NCI-H2196 treated with DMSO at 0.1 percent for 48 hours (cell line): ENCODE results near the gene DLG2.
"Not testable (repeated sequence)": the region's sequence is repeated elsewhere in the genome, so short reads cannot be mapped to it uniquely, and the experiment has no call there.

Source experiments
- DNase-seq: peaks from one replicate; lab custom pipeline; 2025; ENCODE audit not compliant: unreplicated experiment; lab: John Stamatoyannopoulos, UW

Gene DLG2

DNA sequence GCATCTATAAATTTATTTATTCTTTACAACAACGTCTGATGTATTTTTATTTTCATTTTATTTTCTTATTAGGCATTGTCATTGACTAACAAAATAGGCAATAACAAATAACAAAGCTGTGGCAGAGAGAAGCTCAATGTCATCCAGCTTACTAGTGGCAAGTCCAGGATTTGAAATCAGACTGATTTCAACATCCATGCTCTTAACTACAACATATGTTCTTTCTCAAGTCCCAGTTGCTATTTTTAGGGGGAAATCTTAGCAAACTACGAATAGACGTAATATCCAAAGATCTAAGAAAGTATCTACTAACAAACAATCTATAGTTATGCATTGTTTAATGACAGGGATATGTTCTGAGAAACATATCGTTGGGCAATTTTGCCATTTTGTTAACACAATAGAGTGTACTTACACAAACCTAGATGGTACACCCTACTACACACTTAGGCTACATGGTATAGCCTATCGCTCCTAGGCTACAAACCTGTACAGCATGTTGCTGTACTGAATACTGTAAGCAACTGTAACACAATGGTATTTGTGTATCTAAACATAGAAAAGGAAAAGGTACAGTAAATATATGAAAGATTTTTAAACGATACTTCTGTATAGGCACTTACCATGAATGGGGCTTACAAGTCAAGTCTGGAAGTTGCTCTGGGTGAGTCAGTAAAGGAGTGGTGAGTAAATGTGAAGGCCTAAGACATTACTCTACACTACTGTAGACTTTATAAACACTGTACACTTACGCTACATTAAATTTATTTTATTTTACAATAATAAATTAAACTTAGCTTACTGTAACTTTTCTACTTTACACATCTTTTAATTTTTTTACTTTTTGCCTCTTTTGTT is 151.3 kb downstream of the DLG2 start:
- no peak for DNase-seq

DNA sequence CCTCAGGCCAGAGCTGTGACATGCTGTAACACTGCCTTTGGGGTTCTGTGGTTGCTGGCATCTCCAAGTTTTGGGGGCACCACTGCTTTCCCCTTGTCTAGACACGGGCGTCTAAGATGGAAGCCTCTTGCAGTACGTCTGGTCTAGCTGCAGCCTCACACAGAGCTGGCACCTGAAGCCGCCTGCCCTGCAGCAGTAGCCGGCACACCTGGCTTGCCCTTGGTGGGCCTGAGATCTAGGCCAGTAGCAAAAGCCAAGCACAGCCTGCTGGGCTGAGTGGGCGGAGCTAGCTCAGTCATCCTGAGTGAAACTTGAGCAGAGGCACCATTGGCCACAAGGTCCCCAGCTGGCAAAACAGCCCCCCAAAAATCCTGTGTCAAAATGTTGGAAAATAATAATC is 154.2 kb downstream of the DLG2 start:
- DNase-seq = no peak

DNA sequence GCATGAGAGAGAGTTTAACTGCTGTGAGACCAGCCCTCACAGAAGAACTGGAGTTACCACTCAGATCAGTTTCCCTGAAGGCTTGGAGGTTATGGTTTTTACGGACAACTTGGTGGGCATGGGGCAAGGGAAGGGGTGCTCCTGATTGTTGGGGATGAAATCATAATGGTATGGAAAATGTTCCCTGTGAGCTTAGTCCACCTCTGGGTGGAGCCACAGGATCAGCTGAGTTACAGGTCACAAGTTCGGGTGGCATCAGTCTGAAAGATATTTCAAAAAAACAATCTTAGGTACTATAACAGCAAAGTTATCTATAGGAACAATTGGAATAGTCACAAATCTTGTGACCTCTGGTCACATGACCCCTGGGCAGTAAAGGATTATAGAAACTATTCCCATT is 162.9 kb downstream of the DLG2 start:
- no peak for DNase-seq

DNA sequence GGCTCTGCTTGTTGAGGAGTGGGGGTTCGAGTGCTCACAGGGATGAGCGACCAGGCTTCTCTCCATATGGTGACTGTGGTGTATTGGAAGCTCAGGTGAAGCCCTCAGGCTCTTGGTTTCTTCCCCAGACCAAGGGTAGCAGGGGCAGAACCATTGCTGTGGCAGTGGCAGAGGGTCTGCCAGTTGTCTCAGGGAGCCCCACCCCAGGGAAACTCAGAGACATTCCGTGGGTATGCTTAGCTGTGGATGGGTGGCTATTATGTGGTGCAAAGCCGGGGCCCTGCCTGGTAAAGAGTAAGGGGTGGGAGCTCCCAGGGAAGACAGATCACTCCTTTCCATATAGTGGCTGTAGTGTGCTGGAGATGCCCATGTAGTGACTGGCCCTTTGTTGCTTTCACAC is 167.8 kb downstream of the DLG2 start:
- no peak for DNase-seq

DNA sequence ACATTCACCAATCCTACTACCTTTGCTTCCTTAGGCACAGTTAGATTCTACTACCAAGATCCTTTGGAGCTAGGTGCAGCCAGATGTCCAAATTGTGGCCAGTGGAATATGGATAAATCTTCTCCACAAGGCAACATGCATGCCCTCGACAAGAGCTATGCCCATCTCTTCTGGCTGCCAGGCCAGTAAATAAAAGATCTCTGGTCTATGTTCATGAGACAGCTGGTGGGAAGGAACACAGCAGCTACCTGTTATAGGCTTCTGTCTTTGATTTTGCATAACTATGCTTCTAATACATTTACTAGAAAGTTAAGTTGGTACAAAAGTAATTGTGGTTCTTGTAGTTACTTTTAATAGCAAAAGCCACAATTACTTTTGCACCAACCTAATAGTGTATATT is 182.7 kb downstream of the DLG2 start:
- no peak for DNase-seq

DNA sequence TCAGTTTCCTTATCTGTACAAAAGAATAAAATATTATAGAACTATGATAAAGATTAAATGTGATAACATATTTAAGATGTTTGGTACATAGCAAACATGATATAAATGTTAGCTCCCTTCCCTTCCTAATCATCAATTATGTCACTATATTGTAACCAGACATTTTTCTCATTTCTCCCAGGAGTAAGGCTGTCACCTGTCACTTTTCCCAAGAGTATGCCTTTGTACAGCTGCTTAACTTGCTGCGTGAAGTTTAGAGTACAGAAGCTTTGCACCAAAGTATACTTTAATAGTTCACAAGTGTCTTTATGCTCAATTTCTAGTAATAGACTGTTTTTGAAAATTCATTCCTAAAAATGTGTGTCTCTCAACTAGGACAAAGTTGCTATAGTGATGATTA is 186.9 kb downstream of the DLG2 start:
- DNase-seq = no peak

DNA sequence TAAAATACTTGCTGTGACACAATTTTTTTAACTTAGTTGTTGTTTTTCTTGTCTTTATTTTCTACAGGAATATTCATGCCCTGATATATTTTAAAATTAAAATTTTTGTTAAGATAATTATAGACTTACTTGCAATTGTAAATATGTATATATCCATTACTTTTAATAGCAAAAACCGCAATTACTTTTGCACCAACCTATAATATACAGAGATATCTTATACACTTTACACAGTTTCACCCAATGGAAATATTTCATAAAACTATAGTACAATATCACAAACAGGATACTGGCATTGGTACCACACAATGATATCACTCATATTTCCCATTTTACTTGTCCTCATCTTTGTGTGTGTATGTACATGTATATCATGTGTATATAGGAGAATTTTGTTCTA is 188.8 kb downstream of the DLG2 start:
- DNase-seq = no peak

DNA sequence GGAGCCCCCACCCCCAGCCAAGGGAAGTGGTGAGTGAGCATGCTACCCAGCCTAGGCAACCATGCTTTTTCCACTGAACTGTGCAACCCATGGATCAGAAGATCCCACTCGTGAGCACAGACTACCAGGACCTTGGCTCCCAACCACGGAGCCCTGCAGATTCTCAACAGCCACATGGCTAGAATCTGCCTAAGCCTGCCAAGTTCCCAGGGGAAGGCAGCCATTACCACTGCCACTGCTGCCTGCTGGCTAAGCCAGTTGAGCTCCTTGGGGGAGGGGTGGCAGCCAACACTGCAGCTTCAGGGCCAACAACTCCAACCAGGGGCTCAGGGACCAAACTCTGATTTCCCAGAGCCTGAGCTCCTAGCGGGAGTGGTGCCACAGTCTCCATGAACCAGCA is 195.8 kb downstream of the DLG2 start:
- DNase-seq = no peak

DNA sequence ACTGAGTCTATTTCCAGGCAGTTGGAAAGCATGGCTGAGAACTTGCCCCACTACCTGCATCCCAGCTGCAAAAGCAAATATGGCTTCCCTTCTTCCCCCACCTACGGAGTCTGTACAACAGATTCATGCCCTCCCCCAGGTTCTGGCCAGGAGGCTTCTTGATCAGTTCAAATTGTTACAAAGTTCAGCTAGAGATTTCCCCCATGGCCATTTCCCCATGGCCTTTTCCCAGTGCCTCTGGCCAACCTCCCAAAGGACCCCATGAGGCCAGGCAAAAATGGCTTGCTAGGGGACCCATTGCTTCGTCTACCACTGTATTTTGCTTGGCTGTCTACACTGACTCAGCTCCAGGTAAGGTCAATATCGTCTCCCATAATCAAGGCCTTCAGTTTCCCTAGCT is 203.3 kb downstream of the DLG2 start:
- DNase-seq = no peak

DNA sequence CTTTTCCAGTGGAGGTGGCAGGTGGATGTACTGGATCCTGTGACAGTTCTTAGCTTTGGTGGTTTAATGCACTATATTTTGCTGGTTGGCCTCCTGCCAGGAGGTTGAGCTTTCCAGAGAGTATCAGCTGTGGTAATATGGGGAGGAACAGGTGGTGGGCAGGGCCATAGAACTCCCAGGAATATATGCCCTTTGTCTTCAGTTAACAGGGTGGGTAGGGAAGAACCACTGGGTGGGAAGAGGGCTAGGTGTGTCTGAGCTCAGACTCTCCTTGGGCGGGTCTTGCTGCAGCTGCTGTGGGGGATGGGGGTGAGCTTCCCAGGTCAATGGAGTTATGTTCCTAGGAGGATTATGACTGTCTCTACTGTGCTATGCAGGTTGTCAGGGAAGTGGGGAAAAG is 203.8 kb downstream of the DLG2 start:
- no peak for DNase-seq

DNA sequence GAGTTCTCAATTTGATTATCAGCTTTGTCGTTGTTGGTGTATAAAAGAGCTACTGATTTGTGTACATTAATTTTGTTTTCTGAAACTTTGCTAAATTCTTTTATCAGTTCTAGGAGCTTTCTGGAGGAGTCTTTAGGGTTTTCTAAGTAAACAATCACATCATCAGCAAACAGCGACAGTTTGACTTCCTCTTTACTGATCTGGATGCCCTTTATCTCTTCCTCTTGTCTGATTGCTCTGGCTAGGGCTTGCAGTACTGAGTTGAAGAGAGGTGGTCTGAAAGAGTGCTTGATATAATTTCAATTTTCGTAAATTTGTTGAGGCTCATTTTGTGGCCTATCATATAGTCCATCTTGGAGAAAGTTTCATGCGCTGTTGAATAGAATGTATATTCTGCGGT is 213.0 kb downstream of the DLG2 start:
- DNase-seq = no peak

DNA sequence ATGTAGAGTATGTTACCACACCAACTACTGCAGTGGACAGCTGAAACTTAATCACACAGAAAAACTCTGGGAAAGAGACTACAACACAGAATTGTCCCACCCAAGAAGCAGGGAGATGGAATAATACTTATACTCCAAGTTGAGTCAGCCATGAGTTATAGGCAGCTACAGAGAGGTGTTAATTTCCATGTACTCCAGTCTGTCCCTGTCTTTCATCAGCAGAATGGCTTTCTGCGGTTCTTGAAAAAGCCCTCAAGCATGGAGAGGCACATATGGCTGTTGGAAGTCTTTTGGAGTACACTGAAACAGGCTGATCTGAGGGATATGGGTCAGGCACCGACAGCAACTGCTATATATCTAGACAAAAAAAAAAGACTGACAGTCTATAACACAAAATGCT is 219.5 kb downstream of the DLG2 start:
- DNase-seq = no peak

DNA sequence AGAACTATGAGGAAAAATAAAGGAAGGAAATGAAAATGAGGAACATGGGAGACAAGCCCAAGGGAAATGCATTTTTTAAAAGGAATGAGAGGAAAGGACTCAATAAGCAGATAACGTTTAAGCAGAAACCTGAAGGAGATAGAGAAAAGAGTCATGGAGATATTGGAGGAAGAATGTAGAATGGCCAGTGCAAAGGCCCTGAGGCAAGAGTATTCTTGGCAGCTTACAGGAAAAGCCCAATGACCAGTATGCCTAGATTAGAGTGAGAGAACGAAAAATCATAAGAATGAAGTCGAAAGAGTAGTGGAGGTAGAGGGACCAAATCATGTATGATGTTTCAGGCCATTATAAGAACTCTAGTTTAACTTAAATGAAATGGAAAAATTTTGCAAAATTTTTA is 220.3 kb downstream of the DLG2 start:
- no peak for DNase-seq

DNA sequence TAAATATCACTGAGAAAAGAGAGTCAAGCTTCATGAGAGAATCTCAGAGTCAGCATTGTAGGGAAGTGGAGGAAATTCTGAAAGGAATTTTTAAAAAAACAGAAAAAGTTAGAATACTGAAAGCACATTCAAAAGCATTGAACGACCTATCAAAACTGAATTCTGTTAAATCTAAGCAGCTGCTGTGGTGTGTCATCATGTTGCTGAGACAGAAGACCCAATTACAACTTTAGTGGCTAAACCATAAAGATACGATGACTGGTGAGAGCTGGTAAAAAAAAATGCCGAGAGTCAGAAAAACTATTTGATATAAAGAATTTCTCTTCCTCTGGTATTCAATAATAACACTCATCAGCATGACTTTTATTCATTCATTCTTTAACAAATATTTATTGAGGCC is 220.8 kb downstream of the DLG2 start:
- DNase-seq = no peak

DNA sequence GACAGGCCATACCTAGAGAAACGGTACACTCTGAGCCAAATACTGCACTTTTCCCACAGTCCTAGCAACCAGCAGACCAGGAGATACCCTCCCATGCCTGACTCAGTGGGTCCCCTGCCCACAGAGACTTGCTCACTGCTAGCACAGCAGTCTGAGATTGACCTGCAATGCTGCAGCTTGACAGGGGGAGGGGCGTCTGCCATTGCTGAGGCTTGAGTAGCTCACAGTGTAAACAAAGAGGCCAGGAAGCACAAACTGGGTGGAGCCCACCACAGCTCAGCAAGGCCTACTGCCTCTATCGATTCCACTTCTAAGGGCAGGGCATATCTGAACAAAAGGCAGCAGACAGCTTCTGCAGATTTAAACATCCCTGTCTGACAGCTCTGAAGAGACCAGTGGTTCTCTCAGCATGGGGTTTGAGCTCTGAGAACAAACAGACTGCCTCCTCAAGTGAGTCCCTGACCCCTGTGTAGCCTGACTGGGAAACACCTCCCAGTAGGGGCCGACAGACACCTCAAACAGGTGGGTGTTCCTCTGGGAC is 231.6 kb downstream of the DLG2 start:
- DNase-seq = not testable (repeated sequence)

DNA sequence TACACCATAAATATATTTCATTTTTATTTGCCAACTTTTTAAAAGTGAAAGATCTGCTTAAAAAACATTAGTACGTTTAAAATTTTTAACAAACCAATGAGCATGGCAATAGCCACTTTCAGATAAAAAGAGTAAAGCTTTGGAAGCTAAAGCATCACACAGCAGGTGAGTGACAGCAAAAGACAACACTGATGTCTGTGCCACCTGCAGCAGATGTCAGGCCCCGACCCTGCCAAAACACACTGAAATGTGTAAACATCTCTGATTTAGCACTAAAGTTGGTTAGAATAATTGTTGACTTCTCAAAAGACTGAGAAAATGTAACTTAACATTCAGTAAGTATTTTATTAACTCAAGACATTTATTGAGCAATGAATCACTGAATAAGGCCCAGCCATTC is 232.9 kb downstream of the DLG2 start:
- DNase-seq = no peak

DNA sequence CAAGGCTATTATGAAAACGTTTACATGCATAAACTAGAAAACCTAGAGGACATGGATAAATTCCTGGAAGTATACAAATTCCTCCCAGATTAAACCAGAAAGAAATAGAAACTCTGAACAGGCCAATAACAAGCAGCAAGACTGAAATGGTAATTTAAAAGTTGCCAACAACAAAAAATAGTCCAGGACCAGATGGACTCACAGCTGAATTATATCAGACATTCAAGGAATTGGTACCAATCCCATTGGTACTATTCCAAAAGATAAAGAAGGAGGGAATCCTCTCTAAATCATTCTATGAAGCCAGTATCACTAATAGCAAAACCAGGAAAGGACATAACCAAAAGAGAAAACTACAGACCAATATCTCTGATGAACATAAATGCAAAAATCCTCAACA is 236.0 kb downstream of the DLG2 start:
- DNase-seq = no peak

DNA sequence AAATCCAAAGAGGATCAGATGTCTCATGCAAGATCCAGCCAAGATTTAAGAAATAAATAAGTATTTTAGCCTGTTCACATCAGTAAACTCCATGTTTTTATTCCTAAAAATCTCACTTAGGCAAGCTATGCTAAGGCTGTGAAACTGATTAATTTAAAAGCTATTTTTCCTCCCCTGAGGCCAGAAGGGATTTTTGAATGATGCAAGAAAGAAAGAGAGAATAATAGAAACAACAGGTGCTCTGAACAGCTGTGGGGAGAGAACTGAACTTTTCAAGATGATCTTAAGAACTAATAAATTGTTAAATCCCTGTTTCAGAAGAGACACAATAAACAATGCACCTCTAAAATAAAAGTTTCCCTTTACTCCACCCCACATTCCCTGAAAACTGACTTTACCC is 241.6 kb downstream of the DLG2 start:
- no peak for DNase-seq

DNA sequence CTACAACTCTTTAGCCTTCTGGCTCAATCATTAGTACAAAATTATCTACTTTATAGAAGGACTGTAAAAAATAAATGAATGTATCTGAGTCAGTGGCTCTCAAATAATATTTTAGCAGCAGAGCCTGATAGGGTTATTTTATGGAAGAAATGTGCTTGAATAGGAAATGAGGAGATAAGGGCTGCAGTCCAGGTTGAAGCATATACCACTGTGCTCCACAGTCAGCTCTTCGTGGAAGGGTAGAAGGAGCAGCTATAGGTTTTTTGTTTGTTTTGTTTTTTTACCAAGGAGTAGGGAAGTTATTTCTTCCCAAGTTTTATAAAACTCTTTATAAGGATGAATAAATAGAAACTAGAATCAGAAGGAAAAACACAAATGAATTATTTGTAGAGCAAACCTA is 242.0 kb downstream of the DLG2 start:
- DNase-seq = no peak

DNA sequence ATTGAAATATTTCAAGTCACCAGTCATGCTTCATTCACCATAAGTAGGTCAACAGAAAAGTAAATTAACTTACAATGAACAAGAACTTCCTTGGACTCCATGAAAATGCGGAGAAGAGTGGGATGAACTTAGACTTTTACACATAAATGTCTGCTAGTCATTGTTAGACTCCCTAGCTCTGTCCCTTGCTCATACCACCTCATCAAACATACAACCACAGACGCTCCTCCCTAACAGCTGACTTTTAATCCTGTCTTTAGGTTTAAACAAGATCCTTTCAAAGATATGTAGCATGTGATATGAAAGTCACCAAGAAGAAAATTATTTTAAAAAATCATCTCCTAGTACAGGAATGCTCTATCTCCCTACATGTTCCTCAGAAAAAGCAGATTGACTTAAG is 248.1 kb downstream of the DLG2 start:
- DNase-seq = no peak

DNA sequence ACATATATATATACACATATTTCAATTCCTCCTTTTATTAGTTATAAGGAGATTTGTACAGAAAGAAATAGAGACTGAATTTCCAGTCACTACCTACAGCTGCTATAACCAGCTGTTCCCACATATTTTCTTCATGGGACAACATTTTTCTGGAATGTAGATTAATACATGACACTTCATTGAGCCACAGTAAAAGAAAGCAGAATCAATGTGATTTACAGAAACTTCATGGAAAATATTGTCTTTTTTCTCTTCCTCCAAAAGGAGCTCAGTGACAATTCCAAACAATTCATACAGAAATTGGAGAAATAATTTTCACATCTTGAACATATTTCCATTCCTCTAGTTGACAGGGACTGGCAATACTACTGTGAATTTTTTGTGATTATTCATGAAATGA is 249.2 kb downstream of the DLG2 start:
- DNase-seq = no peak

DNA sequence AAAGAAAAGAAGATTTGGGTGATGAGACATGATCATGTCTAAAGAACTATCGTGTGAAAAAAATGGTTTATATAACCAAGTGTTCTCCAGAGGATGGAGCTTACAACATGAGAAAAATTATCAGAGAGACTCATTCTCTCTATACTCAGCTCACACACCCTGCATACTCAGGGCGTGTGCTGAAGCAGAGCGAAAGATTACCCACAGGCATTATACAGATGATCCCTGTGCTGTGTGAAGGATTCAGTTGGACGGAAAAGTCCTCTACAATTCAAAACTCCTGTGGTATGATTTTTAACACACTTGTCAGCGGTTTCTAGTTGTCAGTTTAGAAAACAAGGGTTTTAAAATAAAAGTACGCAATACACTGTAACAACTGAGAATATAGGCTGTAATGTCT is 267.3 kb downstream of the DLG2 start:
- no peak for DNase-seq

DNA sequence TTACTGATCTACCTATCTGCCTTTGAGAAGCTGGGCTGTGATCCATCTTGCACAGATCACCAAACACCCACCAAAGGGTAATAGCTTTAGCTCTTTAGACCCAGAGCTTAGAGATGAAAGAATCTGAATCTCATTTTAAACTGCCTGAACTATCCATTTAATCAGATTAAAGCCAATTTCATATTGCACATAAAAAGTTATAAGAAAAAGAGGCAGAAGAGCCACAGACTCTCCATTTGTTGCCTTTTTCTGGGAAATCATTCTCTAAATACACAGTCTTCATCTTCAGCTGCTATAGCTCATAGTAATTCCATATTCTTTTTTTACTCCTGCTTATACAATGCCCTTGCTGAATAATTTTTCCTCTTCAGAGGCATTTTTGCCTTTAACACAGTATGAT is 271.2 kb downstream of the DLG2 start:
- no peak for DNase-seq
